GM18868 (cell line): ENCODE measurements around the gene NOLC1.

Source experiments
- ATAC-seq: cut with Tn5 transposase; IDR thresholded peaks from one replicate; pipeline ENCODE4 v1.9.1; 2021; ENCODE audit warnings: mild to moderate bottlenecking, moderate library complexity; ENCODE audit not compliant: unreplicated experiment

The NOLC1 gene

GRCh38 chr10:102121739-102122372, 30.3 kb upstream of the NOLC1 start:
- no peak for ATAC-seq

- no peak for ATAC-seq
Measured at GRCh38 chr10:102122450-102122849, 29.7 kb upstream of the NOLC1 start.

DNA sequence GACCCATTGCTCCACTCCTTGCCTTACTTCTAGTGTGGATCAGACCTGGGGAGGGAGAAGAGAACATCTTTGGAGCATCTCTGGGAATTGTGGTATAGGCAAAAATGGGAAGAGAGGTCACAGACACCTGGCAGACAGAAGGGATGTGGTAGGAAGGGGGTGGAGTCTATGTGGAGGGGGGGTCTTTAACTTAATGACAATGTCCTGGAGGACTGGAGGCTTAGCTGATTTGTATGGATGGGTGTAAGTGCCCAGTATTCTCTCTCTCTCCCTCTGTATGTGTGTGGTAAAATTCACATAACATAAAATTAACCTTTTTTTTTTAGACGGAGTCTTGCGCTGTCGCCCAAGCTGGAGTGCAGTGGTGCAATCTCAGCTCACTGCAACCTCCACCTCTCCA, 29.0 kb upstream of the NOLC1 start:
- ATAC-seq: no peak

DNA sequence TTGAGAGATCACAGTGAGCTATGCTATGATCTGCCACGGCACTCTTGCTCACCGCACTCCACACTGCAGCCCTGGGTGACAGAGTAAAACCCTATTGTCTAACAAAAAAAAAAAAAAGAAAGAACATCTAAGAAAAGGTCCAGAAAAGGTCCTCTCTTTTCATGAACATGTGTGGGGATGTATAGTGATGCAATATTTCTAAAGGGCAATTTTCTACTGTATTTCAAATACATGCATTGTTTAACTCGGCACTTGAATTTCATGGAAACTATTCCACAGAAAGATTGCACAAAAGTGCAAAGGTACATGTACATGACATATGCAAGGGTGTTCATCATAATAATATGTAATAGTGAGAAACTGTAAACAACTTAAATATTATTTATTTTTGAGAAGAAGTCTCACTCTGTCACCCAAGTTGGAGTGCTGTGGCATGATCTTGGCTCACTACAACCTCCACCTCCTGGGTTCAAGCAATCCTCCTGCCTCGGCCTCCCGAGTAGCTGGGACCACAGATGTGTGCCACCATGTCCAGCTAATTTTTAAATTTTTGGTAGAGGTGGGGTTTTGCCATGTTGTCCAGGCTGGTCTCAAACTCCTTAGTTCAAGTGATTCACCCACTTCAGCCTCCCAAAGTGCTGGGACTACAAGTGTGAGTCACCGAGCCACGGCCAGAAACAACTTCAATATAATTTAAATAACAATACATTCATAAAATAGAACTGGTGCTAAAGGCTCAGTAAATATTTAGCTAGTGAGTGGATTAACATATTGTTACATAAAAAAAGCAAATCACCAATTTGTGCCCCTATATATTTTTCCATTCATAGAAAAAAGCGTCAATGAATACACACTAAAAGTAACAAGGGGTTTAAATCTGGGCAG, 20.7 kb upstream of the NOLC1 start:
- no peak for ATAC-seq

DNA sequence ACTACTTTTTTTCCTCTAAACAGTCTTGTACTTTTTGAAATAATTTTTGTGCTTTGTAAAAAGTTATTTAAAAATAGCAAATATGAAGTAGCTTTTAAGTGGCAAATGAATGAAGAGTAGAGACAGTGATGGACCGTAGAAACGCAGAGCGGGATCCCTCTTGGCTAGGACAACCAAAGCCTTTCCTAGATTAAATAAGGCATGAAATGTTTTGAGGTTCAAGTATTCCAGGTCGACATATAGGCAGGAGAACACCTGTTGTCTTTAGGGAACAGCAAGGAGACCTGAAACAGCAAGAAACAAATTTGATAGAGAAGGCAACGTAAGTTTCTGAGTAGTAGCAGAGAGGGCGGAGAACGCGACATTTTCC, 20.0 kb upstream of the NOLC1 start:
- no peak for ATAC-seq

GRCh38 chr10:102132563-102133372, 19.4 kb upstream of the NOLC1 start, which contains the start of gene PPRC1:
TSS of gene PPRC1 (plus strand) at chr10:102133040. CDS start at chr10:102133069, 29 bp downstream.
- ATAC-seq: peak; percentile 90

DNA sequence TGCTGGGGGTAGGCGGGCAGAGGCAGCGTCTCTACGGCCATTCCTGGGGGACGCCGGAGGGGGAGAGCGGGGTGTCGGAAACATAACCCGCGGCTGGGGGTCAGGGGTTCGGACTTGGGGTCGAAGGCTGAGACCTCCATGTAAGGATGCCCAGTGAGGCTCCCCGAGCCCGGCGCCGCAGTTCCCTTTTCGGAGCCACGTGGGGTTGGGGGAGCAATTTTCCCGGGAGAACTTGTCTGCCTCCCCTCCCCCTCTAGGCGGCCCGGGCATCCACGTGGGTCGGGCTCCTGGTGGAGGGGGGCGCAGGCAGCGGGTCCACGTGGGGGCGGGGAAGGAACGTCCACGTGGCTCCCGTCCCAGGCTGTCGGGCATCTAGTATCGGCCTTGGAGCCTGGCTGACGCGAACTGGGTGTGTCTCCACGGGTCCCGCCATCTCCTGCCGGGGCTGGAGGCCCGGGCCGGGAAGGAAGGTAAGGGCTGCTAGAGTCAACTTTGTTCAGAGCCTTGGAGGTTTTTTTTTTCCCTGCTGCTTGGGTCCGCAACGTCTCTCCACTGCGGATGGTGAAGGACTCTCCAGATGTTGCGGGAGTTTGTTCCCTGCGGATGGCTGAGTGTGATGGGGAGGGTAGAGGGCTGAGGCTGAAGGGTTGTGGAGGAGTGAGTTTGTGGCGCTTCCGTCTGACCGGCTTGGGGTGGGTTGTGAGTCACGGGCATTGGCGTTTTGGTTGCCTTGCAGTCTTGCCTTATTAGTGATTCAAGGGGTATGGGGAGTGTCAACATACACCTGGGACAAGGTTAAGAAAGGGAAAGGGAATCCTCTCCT, 18.6 kb upstream of the NOLC1 start:
- ATAC-seq: no peak

- no peak for ATAC-seq
Measured at GRCh38 chr10:102134416-102134815, 17.8 kb upstream of the NOLC1 start.

GRCh38 chr10:102135956-102136526, 16.1 kb upstream of the NOLC1 start:
- ATAC-seq: no peak

- no peak for ATAC-seq
Measured at GRCh38 chr10:102139281-102140110, 12.7 kb upstream of the NOLC1 start.

DNA sequence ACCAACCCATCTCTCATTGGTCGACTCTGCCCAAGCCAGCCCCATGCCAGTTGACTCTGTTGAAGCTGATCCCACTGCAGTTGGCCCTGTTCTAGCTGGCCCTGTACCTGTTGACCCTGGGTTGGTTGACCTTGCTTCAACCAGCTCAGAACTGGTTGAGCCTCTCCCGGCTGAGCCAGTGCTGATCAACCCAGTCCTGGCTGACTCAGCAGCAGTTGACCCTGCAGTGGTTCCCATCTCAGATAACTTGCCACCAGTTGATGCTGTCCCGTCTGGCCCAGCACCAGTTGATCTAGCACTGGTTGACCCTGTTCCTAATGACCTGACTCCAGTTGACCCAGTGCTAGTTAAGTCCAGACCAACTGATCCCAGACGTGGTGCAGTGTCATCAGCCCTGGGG, 12.0 kb upstream of the NOLC1 start:
- no peak for ATAC-seq

DNA sequence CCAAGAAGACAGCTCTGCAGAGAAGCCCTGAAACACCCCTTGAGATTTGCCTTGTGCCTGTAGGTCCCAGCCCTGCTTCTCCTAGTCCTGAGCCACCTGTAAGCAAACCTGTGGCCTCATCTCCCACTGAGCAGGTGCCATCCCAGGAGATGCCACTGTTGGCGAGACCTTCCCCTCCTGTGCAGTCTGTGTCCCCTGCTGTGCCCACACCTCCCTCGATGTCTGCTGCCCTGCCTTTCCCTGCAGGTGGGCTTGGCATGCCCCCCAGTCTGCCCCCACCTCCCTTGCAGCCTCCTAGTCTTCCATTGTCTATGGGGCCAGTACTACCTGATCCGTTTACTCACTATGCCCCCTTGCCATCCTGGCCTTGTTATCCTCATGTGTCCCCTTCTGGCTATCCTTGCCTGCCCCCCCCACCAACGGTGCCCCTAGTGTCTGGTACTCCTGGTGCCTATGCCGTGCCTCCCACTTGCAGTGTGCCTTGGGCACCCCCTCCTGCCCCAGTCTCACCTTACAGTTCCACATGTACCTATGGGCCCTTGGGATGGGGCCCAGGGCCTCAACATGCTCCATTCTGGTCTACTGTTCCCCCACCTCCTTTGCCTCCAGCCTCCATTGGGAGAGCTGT, 11.2 kb upstream of the NOLC1 start:
- no peak for ATAC-seq

DNA sequence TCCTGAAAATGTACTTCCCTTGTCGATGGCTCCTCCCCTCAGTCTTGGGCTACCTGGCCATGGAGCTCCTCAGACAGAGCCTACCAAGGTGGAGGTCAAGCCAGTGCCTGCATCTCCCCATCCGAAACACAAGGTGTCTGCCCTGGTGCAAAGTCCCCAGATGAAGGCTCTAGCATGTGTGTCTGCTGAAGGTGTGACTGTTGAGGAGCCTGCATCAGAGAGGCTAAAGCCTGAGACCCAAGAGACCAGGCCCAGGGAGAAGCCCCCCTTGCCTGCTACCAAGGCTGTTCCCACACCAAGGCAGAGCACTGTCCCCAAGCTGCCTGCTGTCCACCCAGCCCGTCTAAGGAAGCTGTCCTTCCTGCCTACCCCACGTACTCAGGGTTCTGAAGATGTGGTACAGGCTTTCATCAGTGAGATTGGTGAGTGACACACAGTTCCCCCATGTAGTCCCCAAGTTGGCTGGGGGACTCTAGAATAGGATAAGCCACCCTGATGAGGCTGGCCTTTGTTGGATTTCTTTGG, 10.5 kb upstream of the NOLC1 start:
- ATAC-seq: no peak

- ATAC-seq: no peak
Measured at GRCh38 chr10:102146971-102147428, 5.2 kb upstream of the NOLC1 start.

DNA sequence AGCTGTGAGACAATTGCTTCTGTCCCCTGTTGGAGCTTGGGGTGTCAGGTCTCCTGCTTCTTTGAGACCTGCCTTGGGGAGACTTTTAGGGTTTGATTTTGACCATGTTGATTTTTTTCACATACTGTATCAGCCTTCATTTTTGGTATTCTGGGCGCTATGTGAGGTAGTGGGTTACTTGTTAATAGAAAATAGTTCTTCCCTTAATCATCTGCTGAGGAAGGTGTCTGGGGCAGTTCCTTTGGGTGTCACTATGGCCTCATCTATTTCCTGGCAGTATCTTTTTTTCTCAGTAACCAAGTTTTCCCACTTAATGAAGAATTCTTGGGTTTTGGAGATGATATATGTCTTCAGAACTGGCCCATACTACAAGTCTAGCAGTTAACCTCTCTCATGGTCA, 4.6 kb upstream of the NOLC1 start:
- ATAC-seq: no peak

GRCh38 chr10:102148275-102148674, 3.9 kb upstream of the NOLC1 start:
- no peak for ATAC-seq

DNA sequence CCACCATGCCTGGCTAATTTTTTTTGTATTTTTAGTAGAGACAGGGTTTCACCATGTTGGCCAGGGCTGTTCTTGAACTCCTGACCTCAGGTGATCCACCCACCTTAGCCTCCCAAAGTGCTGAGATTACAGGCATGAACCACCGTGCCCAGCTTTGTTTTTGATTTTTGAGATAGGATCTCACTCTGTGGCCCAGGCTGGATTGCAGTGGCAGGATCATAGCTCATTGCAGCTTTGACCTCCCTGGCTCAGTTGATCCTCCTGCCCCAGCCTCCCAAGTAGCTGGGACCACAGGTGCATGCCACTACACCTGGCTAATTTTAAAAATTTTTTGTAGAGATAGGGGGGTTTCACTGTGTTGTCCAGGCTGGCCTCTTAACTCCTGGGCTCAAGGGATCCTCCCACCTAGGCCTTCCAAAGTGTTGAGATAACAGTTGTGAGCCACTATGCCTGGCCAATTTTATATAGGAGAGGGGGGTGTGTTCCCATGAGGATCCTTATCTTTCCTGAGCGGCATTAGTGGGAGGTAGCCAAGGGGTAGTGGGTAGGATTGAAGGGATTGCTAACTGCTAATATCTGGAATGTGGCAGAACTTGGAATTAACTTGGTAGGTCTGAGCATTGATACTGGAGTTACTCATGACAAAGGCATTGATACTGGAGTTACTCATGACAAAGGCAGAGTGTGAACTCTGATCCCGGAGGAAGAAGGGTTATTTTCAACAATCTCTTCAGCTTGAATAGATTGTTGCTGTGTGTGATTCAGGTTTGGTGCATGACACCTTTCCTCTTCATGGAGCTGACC, 1.0 kb upstream of the NOLC1 start:
- ATAC-seq: no peak

DNA sequence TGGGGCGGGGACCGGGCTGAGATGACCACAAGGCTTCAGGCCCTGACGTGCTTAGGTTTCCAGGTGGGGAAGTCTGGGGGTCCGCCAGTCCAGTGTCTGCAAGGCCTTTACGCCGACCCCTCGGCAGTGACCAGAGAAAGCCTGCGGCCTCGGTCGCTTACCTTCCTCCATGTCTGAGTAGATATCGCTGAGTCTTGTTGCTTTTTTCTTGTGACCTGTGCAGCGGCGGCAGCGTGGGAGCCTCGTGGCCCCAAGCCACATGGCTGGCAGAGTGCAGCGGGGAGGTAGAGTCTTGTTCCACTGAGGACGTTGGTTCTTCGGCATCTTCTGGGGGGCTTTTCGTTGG, 329 bp downstream of the NOLC1 start:
- ATAC-seq: peak; percentile 6
